ENCODE measurements around the gene KCNMA1. TPM values are rescaled to one million over a fixed set of nuclear protein-coding genes. Genes with fewer than 3 reads are reported as not detected.
A peak's percentile ranks its signal among the peaks of the same experiment; 100 is the strongest.

KCNMA1 gene
- total and polyA plus RNA-seq, 8 donors: 2.8 to 21.1 (median 4.3) TPM

- DNase-seq: peak in 1 of 4 donors; percentile 5
- H3K27me3 ChIP-seq: no peaks in the 10 kb centered on the region
- H3K9me3 ChIP-seq: no peaks in the 10 kb centered on the region
- no peak overlapping the region for H3K27ac ChIP-seq
- intact Hi-C loops (cut with DNase I): no loop called here
- no peak for ATAC-seq
- TF ChIP-seq, protein P1, sequence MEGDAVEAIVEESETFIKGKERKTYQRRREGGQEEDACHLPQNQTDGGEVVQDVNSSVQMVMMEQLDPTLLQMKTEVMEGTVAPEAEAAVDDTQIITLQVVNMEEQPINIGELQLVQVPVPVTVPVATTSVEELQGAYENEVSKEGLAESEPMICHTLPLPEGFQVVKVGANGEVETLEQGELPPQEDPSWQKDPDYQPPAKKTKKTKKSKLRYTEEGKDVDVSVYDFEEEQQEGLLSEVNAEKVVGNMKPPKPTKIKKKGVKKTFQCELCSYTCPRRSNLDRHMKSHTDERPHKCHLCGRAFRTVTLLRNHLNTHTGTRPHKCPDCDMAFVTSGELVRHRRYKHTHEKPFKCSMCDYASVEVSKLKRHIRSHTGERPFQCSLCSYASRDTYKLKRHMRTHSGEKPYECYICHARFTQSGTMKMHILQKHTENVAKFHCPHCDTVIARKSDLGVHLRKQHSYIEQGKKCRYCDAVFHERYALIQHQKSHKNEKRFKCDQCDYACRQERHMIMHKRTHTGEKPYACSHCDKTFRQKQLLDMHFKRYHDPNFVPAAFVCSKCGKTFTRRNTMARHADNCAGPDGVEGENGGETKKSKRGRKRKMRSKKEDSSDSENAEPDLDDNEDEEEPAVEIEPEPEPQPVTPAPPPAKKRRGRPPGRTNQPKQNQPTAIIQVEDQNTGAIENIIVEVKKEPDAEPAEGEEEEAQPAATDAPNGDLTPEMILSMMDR (IDR thresholded peaks at IDR 0.05): no peak
- H3K4me1 ChIP-seq: no peaks in the 10 kb centered on the region
- no peaks in the 10 kb centered on the region for H3K36me3 ChIP-seq
- H3K4me3 ChIP-seq: no peak overlapping the region
Observed at GRCh38 chr10:77139252-77140160, 498.1 kb downstream of the KCNMA1 start.

DNA sequence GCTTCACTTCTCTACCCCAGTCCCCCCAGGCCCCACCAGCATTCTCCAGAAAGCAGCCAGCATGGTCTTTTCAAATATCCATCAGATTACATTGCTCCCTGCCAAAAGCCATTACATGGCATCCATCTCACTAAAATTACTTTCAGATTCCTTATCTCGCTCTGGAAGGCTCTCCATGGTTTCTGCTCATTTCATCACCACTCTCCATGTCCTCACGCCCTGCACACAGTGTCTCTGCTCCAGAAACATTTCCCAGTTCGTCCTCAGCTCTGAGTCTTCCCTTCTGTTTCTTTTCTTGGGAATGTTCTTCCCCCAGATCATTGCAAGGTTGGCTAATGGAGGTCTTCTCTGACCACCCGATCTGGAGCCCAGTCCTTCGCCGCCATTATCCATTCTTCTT lies 499.1 kb downstream of the KCNMA1 start:
- no peak for ATAC-seq
- no peaks in the 10 kb centered on the region for H3K4me1 ChIP-seq
- H3K4me3 ChIP-seq: no peak overlapping the region
- DNase-seq: no peak
- TF ChIP-seq, protein P1 (IDR thresholded peaks at IDR 0.05): no peak
- no peaks in the 10 kb centered on the region for H3K27me3 ChIP-seq
- intact Hi-C loops (cut with DNase I): no loop called here
- H3K9me3 ChIP-seq: no peaks in the 10 kb centered on the region
- H3K36me3 ChIP-seq: no peaks in the 10 kb centered on the region
- H3K27ac ChIP-seq: no peak overlapping the region

DNA sequence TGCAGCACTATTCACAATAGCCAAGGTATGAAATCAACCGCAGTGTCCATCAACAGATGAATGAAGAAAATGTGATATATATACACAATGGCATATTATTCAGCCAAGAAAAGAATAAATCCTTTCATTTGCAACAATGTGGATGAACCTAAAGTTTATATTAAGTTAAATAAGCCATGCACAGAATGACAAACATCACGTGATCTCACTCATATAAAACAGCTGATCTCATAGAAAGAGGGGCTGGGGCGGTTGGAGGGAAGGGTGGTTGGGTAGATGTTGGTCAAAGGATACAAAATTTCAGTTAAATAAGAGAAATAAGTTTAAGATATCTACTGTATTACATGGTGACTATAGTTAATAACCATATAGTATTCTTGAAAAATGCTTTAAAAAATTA lies 502.1 kb downstream of the KCNMA1 start:
- ATAC-seq: no peak
- Histone ChIP-seq H3K9me3 (no peaks in the 10 kb centered on the region), H3K27me3 (no peaks in the 10 kb centered on the region), H3K27ac (no peak overlapping the region), H3K4me1 (no peaks in the 10 kb centered on the region), H3K4me3 (no peak overlapping the region), H3K36me3 (no peaks in the 10 kb centered on the region)
- TF ChIP-seq, protein P1 (IDR thresholded peaks at IDR 0.05): no peak
- no peak for DNase-seq
- intact Hi-C loops (cut with DNase I): no loop called here

DNA sequence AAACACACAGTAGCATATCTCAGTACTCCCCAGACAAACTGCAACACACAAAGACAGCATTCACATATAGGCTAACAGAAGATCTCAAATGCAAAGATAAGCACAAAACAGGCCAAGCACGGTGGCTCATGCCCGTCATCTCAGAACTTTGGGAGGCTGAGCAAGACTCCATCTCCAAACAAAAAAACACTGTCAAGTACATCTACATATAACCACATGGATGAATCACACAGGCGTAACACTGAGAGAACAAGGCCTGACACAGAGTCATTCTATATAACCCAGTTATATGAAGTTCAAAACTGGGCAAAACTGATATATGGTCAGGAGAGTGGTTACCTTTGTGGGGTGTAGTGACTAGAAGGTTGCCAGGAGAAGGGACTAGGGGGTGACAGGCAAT lies 506.4 kb downstream of the KCNMA1 start:
- intact Hi-C loops (cut with DNase I): no loop called here
- no peaks in the 10 kb centered on the region for H3K9me3 ChIP-seq
- no peaks in the 10 kb centered on the region for H3K27me3 ChIP-seq
- TF ChIP-seq, protein P1 (IDR thresholded peaks at IDR 0.05): no peak
- ATAC-seq: no peak
- no peaks in the 10 kb centered on the region for H3K4me1 ChIP-seq
- no peak overlapping the region for H3K27ac ChIP-seq
- no peaks in the 10 kb centered on the region for H3K36me3 ChIP-seq
- H3K4me3 ChIP-seq: no peak overlapping the region
- DNase-seq: no peak

DNA sequence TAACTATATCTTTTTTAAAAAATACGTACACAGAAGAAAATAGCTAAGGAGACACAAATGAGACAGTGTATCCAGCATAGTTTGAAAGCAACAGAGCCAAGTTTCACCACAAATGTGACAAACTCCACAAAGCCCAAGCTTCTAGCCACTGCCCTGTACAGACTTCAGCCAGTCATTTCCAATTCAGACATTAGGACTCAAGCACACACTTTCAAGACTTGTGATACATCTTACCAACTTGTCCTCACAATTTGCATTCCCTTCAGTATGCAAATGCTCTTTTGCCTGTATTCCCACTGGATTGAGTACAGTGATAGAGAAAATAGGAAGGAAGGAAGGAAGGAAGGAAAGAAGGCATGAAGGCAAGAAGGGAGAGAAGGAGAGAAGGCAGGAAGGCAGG lies 510.4 kb downstream of the KCNMA1 start:
- Histone ChIP-seq H3K27me3 (no peaks in the 10 kb centered on the region), H3K9me3 (no peaks in the 10 kb centered on the region), H3K4me1 (no peaks in the 10 kb centered on the region), H3K27ac (no peak overlapping the region), H3K36me3 (no peaks in the 10 kb centered on the region), H3K4me3 (no peak overlapping the region)
- intact Hi-C loops (cut with DNase I): no loop called here
- ATAC-seq (no peak), DNase-seq (no peak)
- TF ChIP-seq, protein P1 (IDR thresholded peaks at IDR 0.05): no peak

Data from left lung (tissue), 10 donors.